ENCODE results near the gene PTOV1.

DNA sequence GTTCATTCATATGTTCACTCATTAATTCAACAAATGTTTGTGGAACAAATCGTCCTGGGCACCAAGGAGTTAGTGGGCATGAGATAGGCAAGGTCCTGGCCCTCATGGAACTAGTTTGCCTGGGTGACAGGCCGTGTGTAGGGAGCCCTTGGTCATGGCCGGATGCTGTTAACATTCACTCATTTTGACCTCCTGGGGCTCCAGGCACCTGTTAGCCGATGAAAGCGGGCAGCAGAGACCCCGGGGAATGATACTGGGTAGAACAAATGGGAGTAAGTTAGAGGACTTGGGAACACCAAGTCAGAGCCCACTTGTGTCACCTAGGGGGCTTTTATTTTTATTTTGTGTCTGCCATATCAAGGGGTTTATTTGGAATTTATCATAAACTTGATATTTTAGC is 26.3 kb upstream of the PTOV1 start:
- TF ChIP-seq, protein P1, sequence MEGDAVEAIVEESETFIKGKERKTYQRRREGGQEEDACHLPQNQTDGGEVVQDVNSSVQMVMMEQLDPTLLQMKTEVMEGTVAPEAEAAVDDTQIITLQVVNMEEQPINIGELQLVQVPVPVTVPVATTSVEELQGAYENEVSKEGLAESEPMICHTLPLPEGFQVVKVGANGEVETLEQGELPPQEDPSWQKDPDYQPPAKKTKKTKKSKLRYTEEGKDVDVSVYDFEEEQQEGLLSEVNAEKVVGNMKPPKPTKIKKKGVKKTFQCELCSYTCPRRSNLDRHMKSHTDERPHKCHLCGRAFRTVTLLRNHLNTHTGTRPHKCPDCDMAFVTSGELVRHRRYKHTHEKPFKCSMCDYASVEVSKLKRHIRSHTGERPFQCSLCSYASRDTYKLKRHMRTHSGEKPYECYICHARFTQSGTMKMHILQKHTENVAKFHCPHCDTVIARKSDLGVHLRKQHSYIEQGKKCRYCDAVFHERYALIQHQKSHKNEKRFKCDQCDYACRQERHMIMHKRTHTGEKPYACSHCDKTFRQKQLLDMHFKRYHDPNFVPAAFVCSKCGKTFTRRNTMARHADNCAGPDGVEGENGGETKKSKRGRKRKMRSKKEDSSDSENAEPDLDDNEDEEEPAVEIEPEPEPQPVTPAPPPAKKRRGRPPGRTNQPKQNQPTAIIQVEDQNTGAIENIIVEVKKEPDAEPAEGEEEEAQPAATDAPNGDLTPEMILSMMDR (conservative IDR thresholded peaks at IDR 0.05; ENCODE audit: low read depth, low read length) = no peak
- no peak for TF ChIP-seq SMC3 (IDR thresholded peaks at IDR 0.05; ENCODE audit: low read depth, low read length)
